ENCODE measurements around the gene TLCD3B. TPM values are rescaled to one million over a fixed set of nuclear protein-coding genes. Genes with fewer than 3 reads are reported as not detected.

Gene TLCD3B
- total RNA-seq, 2 experiments from 2014 or later: 4.3 to 17.6 TPM

- ChIA-PET POLR2A (interaction anchor here (0.6 to 2.9 kb wide), 4 partner anchors 20 to 1023 kb away, joined by 3 to 11 read pairs (median 4); partner anchors contain the start of genes KCTD13, TAOK2 and TMEM219), CTCF (ENCODE audit: unreplicated experiment) (no interaction called here)
- no peaks in the 10 kb centered on the region for H4K20me1 ChIP-seq (ENCODE audit: insufficient read depth, low read length)
- intact Hi-C loops (cut with micrococcal nuclease; ENCODE audit: unreplicated experiment): loop anchor here (10.0 kb wide), 1 partner anchor 381 kb away; the partner anchor contains the start of genes MYL11 and TBC1D10B
- no peak overlapping the region for H3K4me3 ChIP-seq (ENCODE audit: low read depth, low read length, poor library complexity, severe bottlenecking)
- H3K4me2 ChIP-seq (ENCODE audit: low read length): no peak overlapping the region
- peaks cover 74% of the 10 kb centered on the region for H3K36me3 ChIP-seq (ENCODE audit: insufficient read depth, low read length)
- no peak for TF ChIP-seq EZH2phosphoT487 (IDR thresholded peaks at IDR 0.05; ENCODE audit: borderline replicate concordance, low read depth, low read length)
- TF ChIP-seq CTCF (conservative IDR thresholded peaks at IDR 0.05; ENCODE audit: low read length): no peak
- no TSS peak for BruUV-seq (replicated peaks)
- no peaks in the 10 kb centered on the region for H3K9me2 ChIP-seq (ENCODE audit: insufficient read depth, low read length)
- H3K79me2 ChIP-seq (ENCODE audit: insufficient read depth, low read depth, low read length): peaks cover 12% of the 10 kb centered on the region; the same call in 1 of the 2 replicates
- H3K4me1 ChIP-seq (ENCODE audit: insufficient read depth, low read length, poor library complexity, severe bottlenecking): peaks cover 27% of the 10 kb centered on the region
- H3K27ac ChIP-seq (ENCODE audit: low read depth, low read length, poor library complexity, severe bottlenecking): no peak overlapping the region
- H2AFZ ChIP-seq (ENCODE audit: low read length): no peak overlapping the region
- H3K9me3 ChIP-seq (ENCODE audit: low read length): no peaks in the 10 kb centered on the region
- no peak for DNase-seq (ENCODE audit: low spot score)
Observed at GRCh38 chr16:29993191-29993902, 37.7 kb downstream of the TLCD3B start.

- TF ChIP-seq CTCF (conservative IDR thresholded peaks at IDR 0.05; ENCODE audit: low read length) (no peak), EZH2phosphoT487 (IDR thresholded peaks at IDR 0.05; ENCODE audit: borderline replicate concordance, low read depth, low read length) (no peak)
- Histone ChIP-seq H3K79me2 (ENCODE audit: insufficient read depth, low read depth, low read length) (peaks cover 12% of the 10 kb centered on the region; the same call in 1 of the 2 replicates), H4K20me1 (ENCODE audit: insufficient read depth, low read length) (no peaks in the 10 kb centered on the region), H3K4me2 (ENCODE audit: low read length) (no peak overlapping the region), H3K4me1 (ENCODE audit: insufficient read depth, low read length, poor library complexity, severe bottlenecking) (peaks cover 27% of the 10 kb centered on the region), H3K9me2 (ENCODE audit: insufficient read depth, low read length) (no peaks in the 10 kb centered on the region), H3K9me3 (ENCODE audit: low read length) (no peaks in the 10 kb centered on the region), H3K27ac (ENCODE audit: low read depth, low read length, poor library complexity, severe bottlenecking) (no peak overlapping the region), H3K4me3 (ENCODE audit: low read depth, low read length, poor library complexity, severe bottlenecking) (no peak overlapping the region), H2AFZ (ENCODE audit: low read length) (no peak overlapping the region), H3K36me3 (ENCODE audit: insufficient read depth, low read length) (peaks cover 74% of the 10 kb centered on the region)
- ChIA-PET POLR2A (interaction anchor here (1.3 kb wide), 1 partner anchor 19 kb away, joined by 4 read pairs; the partner anchor contains the start of gene TAOK2), CTCF (ENCODE audit: unreplicated experiment) (no interaction called here)
- BruUV-seq (replicated peaks): no TSS peak
- intact Hi-C loops (cut with micrococcal nuclease; ENCODE audit: unreplicated experiment): loop anchor here (10.0 kb wide), 1 partner anchor 382 kb away; the partner anchor contains the start of genes MYL11 and TBC1D10B
- DNase-seq (ENCODE audit: low spot score): no peak
Observed at GRCh38 chr16:29992344-29992967, 38.6 kb downstream of the TLCD3B start.
